Measurements from ENCODE around the gene NT5E.

Gene NT5E

DNA sequence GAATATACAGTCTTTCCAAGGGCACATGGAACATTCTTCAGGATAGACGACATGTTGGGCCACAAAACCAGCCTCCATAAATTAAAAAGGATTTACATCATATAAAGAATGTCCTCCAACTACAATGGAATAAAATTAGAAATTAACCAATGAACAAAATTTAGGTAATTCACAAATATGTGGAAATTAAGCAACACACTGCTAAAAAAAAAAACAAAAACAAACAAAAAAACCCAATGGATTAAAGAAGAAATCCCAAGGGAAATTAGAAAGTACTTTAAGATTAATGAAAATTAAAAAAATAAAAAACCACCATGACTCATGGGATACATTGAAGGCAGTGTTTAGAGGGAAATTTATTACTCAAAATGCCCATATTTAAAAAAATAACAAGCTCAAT lies 21.4 kb upstream of the NT5E start:
- Histone ChIP-seq H3K36me3 (ENCODE audit: low read depth) (no peaks in the 10 kb centered on the region), H3K9me3 (ENCODE audit: severe bottlenecking) (peaks cover 5% of the 10 kb centered on the region), H3K27me3 (ENCODE audit: insufficient read depth, poor library complexity, severe bottlenecking) (no peaks in the 10 kb centered on the region), H3K4me3 (ENCODE audit: severe bottlenecking) (no peak overlapping the region), H3K4me1 (ENCODE audit: insufficient read depth, poor library complexity, severe bottlenecking) (no peaks in the 10 kb centered on the region), H3K27ac (ENCODE audit: poor library complexity, severe bottlenecking) (no peak overlapping the region)
- DNase-seq (ENCODE audit: low spot score) = no peak
- TF ChIP-seq, protein P1, sequence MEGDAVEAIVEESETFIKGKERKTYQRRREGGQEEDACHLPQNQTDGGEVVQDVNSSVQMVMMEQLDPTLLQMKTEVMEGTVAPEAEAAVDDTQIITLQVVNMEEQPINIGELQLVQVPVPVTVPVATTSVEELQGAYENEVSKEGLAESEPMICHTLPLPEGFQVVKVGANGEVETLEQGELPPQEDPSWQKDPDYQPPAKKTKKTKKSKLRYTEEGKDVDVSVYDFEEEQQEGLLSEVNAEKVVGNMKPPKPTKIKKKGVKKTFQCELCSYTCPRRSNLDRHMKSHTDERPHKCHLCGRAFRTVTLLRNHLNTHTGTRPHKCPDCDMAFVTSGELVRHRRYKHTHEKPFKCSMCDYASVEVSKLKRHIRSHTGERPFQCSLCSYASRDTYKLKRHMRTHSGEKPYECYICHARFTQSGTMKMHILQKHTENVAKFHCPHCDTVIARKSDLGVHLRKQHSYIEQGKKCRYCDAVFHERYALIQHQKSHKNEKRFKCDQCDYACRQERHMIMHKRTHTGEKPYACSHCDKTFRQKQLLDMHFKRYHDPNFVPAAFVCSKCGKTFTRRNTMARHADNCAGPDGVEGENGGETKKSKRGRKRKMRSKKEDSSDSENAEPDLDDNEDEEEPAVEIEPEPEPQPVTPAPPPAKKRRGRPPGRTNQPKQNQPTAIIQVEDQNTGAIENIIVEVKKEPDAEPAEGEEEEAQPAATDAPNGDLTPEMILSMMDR (IDR thresholded peaks at IDR 0.05; ENCODE audit: poor library complexity, severe bottlenecking) = no peak
- no peak for ATAC-seq (ENCODE audit: low read depth)

DNA sequence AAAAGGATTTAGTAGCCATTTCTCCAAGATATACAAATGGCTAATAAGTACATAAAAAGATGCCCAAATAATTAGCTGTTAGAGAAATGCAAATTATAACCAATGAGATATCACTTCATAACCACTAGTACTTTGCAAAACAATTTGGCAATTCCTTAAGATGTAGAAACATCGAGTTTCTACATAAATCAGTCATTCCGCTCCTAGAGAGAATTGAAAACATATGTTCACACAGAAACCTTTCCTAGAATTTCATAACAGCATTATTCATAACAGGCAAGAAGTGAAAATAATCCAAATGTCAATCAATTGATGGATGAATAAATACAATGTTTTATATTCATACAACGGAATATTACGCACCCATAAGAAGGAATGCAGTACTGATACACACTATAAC lies 20.5 kb upstream of the NT5E start:
- ATAC-seq (ENCODE audit: low read depth) = no peak

DNA sequence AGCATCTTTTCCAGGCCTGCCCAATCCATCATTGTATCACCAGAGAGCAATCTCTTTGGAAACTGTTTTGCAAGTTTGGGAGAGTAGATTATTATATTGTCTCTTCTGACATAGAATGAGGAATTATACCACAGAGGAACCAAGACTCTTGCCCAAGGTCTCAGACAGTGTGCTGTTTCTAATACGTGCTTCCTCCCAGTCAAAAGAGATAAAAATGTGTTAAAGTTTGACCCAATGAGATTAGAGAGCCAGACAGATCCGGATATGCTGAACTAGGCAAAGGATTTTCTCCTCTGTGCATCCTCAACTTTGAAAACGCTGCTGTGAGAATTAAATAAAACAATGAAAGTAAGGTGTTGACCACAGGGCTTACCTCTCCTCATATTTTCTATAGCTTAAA lies 18.6 kb upstream of the NT5E start:
- ATAC-seq (ENCODE audit: low read depth) (no peak), DNase-seq (ENCODE audit: low spot score) (no peak)
- H3K9me3 ChIP-seq (ENCODE audit: severe bottlenecking) = peaks cover 4% of the 10 kb centered on the region
- no peaks in the 10 kb centered on the region for H3K27me3 ChIP-seq (ENCODE audit: insufficient read depth, poor library complexity, severe bottlenecking)
- TF ChIP-seq, protein P1 (IDR thresholded peaks at IDR 0.05; ENCODE audit: poor library complexity, severe bottlenecking) = no peak
- H3K4me3 ChIP-seq (ENCODE audit: severe bottlenecking) = no peak overlapping the region
- no peaks in the 10 kb centered on the region for H3K36me3 ChIP-seq (ENCODE audit: low read depth)
- H3K27ac ChIP-seq (ENCODE audit: poor library complexity, severe bottlenecking) = no peak overlapping the region
- H3K4me1 ChIP-seq (ENCODE audit: insufficient read depth, poor library complexity, severe bottlenecking) = peaks cover 1% of the 10 kb centered on the region

More for the DNA sequence above, 20.5 kb upstream of the NT5E start:
- TF ChIP-seq, protein P1 (IDR thresholded peaks at IDR 0.05; ENCODE audit: poor library complexity, severe bottlenecking) = no peak
- Histone ChIP-seq H3K4me3 (ENCODE audit: severe bottlenecking) (no peak overlapping the region), H3K27me3 (ENCODE audit: insufficient read depth, poor library complexity, severe bottlenecking) (no peaks in the 10 kb centered on the region), H3K9me3 (ENCODE audit: severe bottlenecking) (peaks cover 5% of the 10 kb centered on the region), H3K36me3 (ENCODE audit: low read depth) (no peaks in the 10 kb centered on the region), H3K4me1 (ENCODE audit: insufficient read depth, poor library complexity, severe bottlenecking) (no peaks in the 10 kb centered on the region), H3K27ac (ENCODE audit: poor library complexity, severe bottlenecking) (no peak overlapping the region)
- no peak for DNase-seq (ENCODE audit: low spot score)

DNA sequence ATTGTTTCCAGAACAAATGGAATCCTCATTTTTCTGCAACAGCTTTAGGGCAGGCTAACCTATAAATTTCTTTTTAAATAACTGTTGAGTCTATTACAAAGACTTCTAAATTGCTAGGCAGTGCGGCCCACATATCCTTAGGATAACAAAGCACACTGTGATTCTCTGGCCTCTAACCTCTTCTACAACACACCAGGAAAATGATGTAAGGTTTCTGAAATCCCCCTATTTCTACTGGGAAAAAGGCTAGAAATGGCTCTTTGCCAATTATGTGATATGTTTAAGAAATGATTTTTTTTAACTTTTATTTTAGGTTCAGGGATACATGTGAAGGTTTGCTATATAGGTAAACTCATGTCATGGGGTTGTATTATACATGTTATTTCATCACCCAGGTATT lies 17.3 kb upstream of the NT5E start:
- DNase-seq (ENCODE audit: low spot score) (no peak), ATAC-seq (ENCODE audit: low read depth) (no peak)
- Histone ChIP-seq H3K4me3 (ENCODE audit: severe bottlenecking) (no peak overlapping the region), H3K27ac (ENCODE audit: poor library complexity, severe bottlenecking) (no peak overlapping the region), H3K4me1 (ENCODE audit: insufficient read depth, poor library complexity, severe bottlenecking) (peaks cover 6% of the 10 kb centered on the region), H3K27me3 (ENCODE audit: insufficient read depth, poor library complexity, severe bottlenecking) (no peaks in the 10 kb centered on the region), H3K9me3 (ENCODE audit: severe bottlenecking) (no peaks in the 10 kb centered on the region), H3K36me3 (ENCODE audit: low read depth) (no peaks in the 10 kb centered on the region)
- TF ChIP-seq, protein P1 (IDR thresholded peaks at IDR 0.05; ENCODE audit: poor library complexity, severe bottlenecking) = no peak

DNA sequence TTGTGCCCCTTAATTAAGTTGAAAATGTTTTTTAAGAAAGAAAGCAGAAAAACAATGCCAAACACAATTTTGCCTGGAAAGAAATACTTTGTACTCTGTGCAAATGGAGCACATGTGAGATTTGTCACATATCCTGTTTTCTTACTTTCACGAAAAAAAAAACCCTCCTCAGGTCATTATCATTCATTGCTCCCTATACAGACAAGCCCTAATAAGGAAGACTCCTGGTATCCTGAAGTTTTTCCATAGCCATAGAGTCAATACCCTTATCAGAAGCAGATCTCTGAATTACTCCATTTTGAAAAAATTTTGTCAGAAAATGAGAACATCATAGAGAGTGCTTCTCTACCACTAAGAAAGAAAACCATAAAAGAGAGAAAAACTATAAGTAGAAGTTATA lies 14.0 kb upstream of the NT5E start:
- H3K4me3 ChIP-seq (ENCODE audit: severe bottlenecking) = no peak overlapping the region
- no peaks in the 10 kb centered on the region for H3K27me3 ChIP-seq (ENCODE audit: insufficient read depth, poor library complexity, severe bottlenecking)
- no peaks in the 10 kb centered on the region for H3K36me3 ChIP-seq (ENCODE audit: low read depth)
- DNase-seq (ENCODE audit: low spot score) = no peak
- peak overlapping the region; percentile 4 for H3K27ac ChIP-seq (ENCODE audit: poor library complexity, severe bottlenecking)
- no peaks in the 10 kb centered on the region for H3K9me3 ChIP-seq (ENCODE audit: severe bottlenecking)
- TF ChIP-seq, protein P1 (IDR thresholded peaks at IDR 0.05; ENCODE audit: poor library complexity, severe bottlenecking) = no peak
- peaks cover 6% of the 10 kb centered on the region for H3K4me1 ChIP-seq (ENCODE audit: insufficient read depth, poor library complexity, severe bottlenecking)
- no peak for ATAC-seq (ENCODE audit: low read depth)
